Measurements from ENCODE around the gene FUOM. TPM values are rescaled to one million over a fixed set of nuclear protein-coding genes. Genes with fewer than 3 reads are reported as not detected.

FUOM gene
- polyA plus RNA-seq, 1 donor from 2014 or later: not detected

- Histone ChIP-seq H3F3A (ENCODE audit: insufficient read depth, low read length, poor library complexity, severe bottlenecking) (no peaks in the 10 kb centered on the region), H3K9ac (ENCODE audit: low read length) (no peak overlapping the region), H3K9me2 (ENCODE audit: insufficient read depth, low read length) (no peaks in the 10 kb centered on the region), H3K9me3 (ENCODE audit: low read length) (no peaks in the 10 kb centered on the region), H3K27me3 (ENCODE audit: insufficient read depth, low read depth, low read length) (no peaks in the 10 kb centered on the region), H2AFZ (ENCODE audit: low read depth, low read length) (no peak overlapping the region), H3K4me3 (ENCODE audit: low read length) (no peak overlapping the region), H3K27ac (ENCODE audit: low read length) (no peak overlapping the region), H3K79me2 (replicated peaks; ENCODE audit: insufficient read depth, low read length) (peaks cover 9% of the 10 kb centered on the region), H4K20me1 (ENCODE audit: insufficient read depth) (no peaks in the 10 kb centered on the region), H3K4me2 (ENCODE audit: low read length) (no peak overlapping the region), H3K36me3 (ENCODE audit: insufficient read depth, low read length) (no peaks in the 10 kb centered on the region)
- no peak for TF ChIP-seq EP300 (conservative IDR thresholded peaks at IDR 0.05; ENCODE audit: poor library complexity, severe bottlenecking)
- TF ChIP-seq EZH2 (IDR thresholded peaks at IDR 0.05; ENCODE audit: borderline replicate concordance, insufficient read depth, low read length, poor library complexity, severe bottlenecking): no peak
- no peak for TF ChIP-seq RAD21 (conservative IDR thresholded peaks at IDR 0.05)
- no peak for TF ChIP-seq TAF1 (IDR thresholded peaks at IDR 0.05; ENCODE audit: low read depth)
- no peak for TF ChIP-seq REST (IDR thresholded peaks at IDR 0.05; ENCODE audit: borderline replicate concordance)
- TF ChIP-seq MXI1 (conservative IDR thresholded peaks at IDR 0.05; ENCODE audit: poor library complexity, severe bottlenecking): no peak
- TF ChIP-seq CTCF (IDR thresholded peaks at IDR 0.05; ENCODE audit: poor library complexity, severe bottlenecking): no peak
- TF ChIP-seq POLR2AphosphoS5 (IDR thresholded peaks at IDR 0.05): no peak
- TF ChIP-seq SMC3 (conservative IDR thresholded peaks at IDR 0.05; ENCODE audit: poor library complexity): no peak
Measured at GRCh38 chr10:133312016-133312768, 45.6 kb downstream of the FUOM start.

- TF ChIP-seq MXI1 (conservative IDR thresholded peaks at IDR 0.05; ENCODE audit: poor library complexity, severe bottlenecking) (no peak), EZH2 (IDR thresholded peaks at IDR 0.05; ENCODE audit: borderline replicate concordance, insufficient read depth, low read length, poor library complexity, severe bottlenecking) (no peak), RAD21 (conservative IDR thresholded peaks at IDR 0.05) (no peak)
- Histone ChIP-seq H4K20me1 (ENCODE audit: insufficient read depth) (no peaks in the 10 kb centered on the region), H3K4me2 (ENCODE audit: low read length) (no peak overlapping the region), H3K9me2 (ENCODE audit: insufficient read depth, low read length) (no peaks in the 10 kb centered on the region), H3K27me3 (ENCODE audit: insufficient read depth, low read depth, low read length) (no peaks in the 10 kb centered on the region), H3K27ac (ENCODE audit: low read length) (no peak overlapping the region), H3K9me3 (ENCODE audit: low read length) (no peaks in the 10 kb centered on the region), H3K36me3 (ENCODE audit: insufficient read depth, low read length) (no peaks in the 10 kb centered on the region), H3K9ac (ENCODE audit: low read length) (no peak overlapping the region), H3K79me2 (replicated peaks; ENCODE audit: insufficient read depth, low read length) (peaks cover 15% of the 10 kb centered on the region), H3K4me3 (ENCODE audit: low read length) (no peak overlapping the region), H2AFZ (ENCODE audit: low read depth, low read length) (no peak overlapping the region), H3F3A (ENCODE audit: insufficient read depth, low read length, poor library complexity, severe bottlenecking) (no peaks in the 10 kb centered on the region)
Measured at GRCh38 chr10:133311570-133311969, 46.2 kb downstream of the FUOM start.

Data from neural cell (in vitro differentiated cells).